ENCODE data around the gene COPRS.
"Not testable (repeated sequence)": the region's sequence is repeated elsewhere in the genome, so short reads cannot be mapped to it uniquely, and the experiment has no call there.

Gene COPRS

DNA sequence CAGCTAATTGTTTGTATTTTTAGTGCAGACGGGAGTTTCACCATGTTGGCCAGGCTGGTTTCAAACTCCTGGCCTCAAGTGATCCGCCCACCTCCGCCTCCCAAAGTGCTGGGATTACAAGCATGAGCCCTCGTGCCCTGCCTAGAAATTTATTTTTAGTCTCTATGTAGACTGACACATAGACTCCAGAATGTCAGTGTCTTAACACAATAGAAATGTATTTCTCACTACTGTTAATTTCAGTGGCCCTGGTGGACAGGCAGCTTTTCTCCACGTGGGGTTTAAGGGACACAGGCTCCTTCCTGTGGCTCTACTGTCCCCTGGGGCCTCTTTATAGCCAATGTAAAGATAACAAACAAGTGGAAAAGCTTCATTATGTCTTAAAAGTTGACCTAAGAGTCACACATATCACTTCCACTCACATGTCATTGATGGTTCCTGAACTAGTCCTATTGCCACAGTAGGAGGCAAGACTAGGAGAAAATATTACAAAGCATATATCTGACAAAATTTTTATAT is 43.8 kb downstream of the COPRS start:
- H3K27me3 ChIP-seq = no peaks in the 10 kb centered on the region
- TF ChIP-seq, protein P1, sequence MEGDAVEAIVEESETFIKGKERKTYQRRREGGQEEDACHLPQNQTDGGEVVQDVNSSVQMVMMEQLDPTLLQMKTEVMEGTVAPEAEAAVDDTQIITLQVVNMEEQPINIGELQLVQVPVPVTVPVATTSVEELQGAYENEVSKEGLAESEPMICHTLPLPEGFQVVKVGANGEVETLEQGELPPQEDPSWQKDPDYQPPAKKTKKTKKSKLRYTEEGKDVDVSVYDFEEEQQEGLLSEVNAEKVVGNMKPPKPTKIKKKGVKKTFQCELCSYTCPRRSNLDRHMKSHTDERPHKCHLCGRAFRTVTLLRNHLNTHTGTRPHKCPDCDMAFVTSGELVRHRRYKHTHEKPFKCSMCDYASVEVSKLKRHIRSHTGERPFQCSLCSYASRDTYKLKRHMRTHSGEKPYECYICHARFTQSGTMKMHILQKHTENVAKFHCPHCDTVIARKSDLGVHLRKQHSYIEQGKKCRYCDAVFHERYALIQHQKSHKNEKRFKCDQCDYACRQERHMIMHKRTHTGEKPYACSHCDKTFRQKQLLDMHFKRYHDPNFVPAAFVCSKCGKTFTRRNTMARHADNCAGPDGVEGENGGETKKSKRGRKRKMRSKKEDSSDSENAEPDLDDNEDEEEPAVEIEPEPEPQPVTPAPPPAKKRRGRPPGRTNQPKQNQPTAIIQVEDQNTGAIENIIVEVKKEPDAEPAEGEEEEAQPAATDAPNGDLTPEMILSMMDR (IDR thresholded peaks at IDR 0.05) = no peak
- H3K27ac ChIP-seq = no peak overlapping the region
- peaks cover 0 to 15% (median 9%) of the 10 kb centered on the region in 4 donors for H3K4me1 ChIP-seq
- H3K36me3 ChIP-seq = no peaks in the 10 kb centered on the region
- DNase-seq = no peak
- no peaks in the 10 kb centered on the region for H3K9me3 ChIP-seq
- intact Hi-C loops (cut with DNase I; ENCODE audit: low total_unique reads) = no loop called here
- no peak overlapping the region for H3K4me3 ChIP-seq

DNA sequence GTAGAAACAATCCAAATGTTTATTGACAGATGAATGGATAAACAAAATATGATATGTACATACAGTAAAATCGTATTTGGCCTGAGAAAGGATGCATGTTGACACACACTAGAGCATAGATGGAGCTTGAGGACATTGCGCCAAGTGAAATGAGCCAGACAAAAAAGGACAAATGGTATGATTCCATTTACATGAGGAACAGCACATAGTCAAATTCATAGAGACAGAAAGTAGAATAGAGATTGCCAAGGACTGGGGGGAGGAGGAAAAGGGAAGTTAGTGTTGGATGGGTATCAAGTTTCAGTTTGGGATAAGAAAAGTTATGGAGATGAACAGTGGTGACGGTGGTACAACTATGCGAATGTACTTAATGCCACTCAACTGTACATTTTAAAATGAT is 47.9 kb downstream of the COPRS start:
- Histone ChIP-seq H3K9me3 (no peaks in the 10 kb centered on the region), H3K27ac (peak overlapping the region; percentile 22 to 45), H3K4me1 (peaks cover 0 to 23% (median 12%) of the 10 kb centered on the region in 4 donors), H3K27me3 (no peaks in the 10 kb centered on the region), H3K36me3 (no peaks in the 10 kb centered on the region), H3K4me3 (peak overlapping the region; percentile 31 to 38)
- DNase-seq = no peak
- TF ChIP-seq, protein P1 (IDR thresholded peaks at IDR 0.05) = no peak
- intact Hi-C loops (cut with DNase I; ENCODE audit: low total_unique reads) = no loop called here

DNA sequence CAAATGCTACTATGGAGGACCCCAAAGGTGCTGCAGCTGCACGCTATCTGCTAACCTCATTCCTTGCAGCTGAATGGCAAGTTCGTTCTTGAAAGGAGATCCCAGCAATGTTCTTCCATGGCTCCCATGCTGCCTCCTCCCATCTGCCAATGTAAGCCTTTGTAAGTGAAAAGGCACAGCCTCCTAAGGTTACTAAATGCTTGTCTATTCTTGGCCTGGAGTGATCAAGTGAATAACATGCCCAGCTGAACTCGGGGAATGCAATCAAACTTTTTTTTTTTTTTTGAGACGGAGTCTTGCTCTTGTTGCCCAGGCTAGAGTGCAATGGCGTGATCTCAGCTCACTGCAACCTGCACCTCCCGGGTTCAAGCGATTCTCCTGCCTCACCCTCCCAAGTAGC is 49.2 kb downstream of the COPRS start:
- Histone ChIP-seq H3K4me1 (peaks cover 0 to 23% (median 10%) of the 10 kb centered on the region in 4 donors), H3K27ac (peak overlapping the region in 1 of 2 donors; percentile 45)
- DNase-seq; H3K9me3 ChIP-seq; intact Hi-C loops (cut with DNase I; ENCODE audit: low total_unique reads); H3K36me3 ChIP-seq; H3K27me3 ChIP-seq; H3K4me3 ChIP-seq: not testable (repeated sequence)

DNA sequence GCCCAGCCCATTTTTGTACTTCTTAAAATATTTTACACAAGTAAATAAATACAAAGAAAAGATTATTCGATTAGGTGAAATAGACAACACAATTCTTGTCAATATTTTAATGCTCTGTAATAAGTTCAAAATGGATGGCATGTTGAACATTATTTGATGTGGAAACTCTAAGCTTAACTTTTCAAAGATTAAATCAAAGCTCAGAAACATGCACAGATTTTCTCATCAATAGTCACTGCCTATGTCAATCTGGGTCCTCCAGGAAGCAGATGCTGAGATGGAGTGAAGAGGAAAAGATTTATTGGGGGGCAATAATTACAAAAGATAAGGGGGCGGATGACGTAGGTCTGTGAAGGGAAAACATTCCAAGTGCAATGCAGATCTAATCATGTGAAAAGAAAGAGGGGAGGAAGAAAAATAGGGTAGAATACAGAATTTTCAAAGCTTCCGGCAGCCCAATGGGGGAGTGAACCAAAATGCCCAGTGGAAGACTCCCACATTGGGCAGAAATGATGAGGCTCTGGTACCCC is 50.5 kb downstream of the COPRS start:
- TF ChIP-seq, protein P1 (IDR thresholded peaks at IDR 0.05) = no peak
- no peaks in the 10 kb centered on the region for H3K27me3 ChIP-seq
- DNase-seq = no peak
- H3K36me3 ChIP-seq = no peaks in the 10 kb centered on the region
- no peaks in the 10 kb centered on the region for H3K9me3 ChIP-seq
- intact Hi-C loops (cut with DNase I; ENCODE audit: low total_unique reads) = no loop called here
- H3K27ac ChIP-seq = no peak overlapping the region
- no peak overlapping the region for H3K4me3 ChIP-seq
- H3K4me1 ChIP-seq = peaks cover 0 to 23% (median 10%) of the 10 kb centered on the region in 4 donors

DNA sequence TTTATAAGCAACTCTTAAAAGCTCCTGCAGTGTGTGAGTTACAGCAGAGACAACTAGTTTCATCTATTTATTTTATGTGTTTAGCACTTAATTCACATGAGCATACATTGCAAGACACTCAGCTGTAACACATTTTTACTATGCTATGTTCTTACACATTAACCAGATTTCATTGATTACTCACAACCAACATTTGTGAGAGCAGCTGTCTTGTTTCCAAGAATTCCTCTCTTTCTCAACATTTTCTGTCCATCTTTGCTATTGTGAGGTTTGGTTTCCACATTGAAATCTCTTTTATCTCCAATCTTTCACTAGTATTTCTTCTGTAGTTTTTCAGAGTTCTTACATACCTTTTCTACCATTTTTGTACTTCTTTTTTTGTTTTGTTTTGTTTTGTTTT is 51.2 kb downstream of the COPRS start:
- Histone ChIP-seq H3K9me3 (no peaks in the 10 kb centered on the region), H3K36me3 (no peaks in the 10 kb centered on the region), H3K4me3 (no peak overlapping the region), H3K4me1 (peaks cover 0 to 23% (median 10%) of the 10 kb centered on the region in 4 donors), H3K27me3 (no peaks in the 10 kb centered on the region), H3K27ac (no peak overlapping the region)
- TF ChIP-seq, protein P1 (IDR thresholded peaks at IDR 0.05) = no peak
- intact Hi-C loops (cut with DNase I; ENCODE audit: low total_unique reads) = no loop called here
- no peak for DNase-seq

DNA sequence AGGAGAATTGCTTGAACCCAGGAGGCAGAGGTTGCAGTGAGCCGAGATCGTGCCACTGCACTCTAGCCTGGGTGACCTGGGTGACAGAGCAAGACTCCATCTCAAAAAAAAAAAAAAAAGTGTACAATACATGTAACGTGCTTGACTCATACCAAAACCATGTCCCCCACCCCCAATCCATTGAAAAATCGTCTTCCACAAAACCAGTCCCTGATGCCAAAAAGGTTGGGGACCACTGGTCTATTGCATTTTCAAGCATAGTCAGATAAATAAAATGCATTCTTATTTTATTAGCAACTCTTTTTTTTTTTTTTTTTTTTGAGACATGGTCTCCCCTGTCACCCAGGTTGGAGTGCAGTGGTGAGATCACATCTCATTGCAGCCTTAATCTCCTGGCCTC is 52.1 kb downstream of the COPRS start:
- Histone ChIP-seq H3K27ac (no peak overlapping the region), H3K27me3 (no peaks in the 10 kb centered on the region), H3K4me1 (peaks cover 0 to 23% (median 10%) of the 10 kb centered on the region in 4 donors), H3K9me3 (no peaks in the 10 kb centered on the region), H3K4me3 (no peak overlapping the region), H3K36me3 (no peaks in the 10 kb centered on the region)
- no peak for DNase-seq
- intact Hi-C loops (cut with DNase I; ENCODE audit: low total_unique reads) = no loop called here
- TF ChIP-seq, protein P1 (IDR thresholded peaks at IDR 0.05) = no peak
